A549 (cell line): ENCODE results near the gene DCN.
A peak's percentile ranks its signal among the peaks of the same experiment; 100 is the strongest.

ENCODE experiments used
- CBX8 ChIP-seq: fragments of 200-600 bp; sonication (generic); IDR thresholded peaks from 2 replicates; pipeline ENCODE4 v1.6.1; 2016
- CHD2 ChIP-seq: fragments of 150-350 bp; IDR thresholded peaks from 2 replicates; pipeline ENCODE4 v1.6.1; 2014; ENCODE audit warnings: low read length; ENCODE audit not compliant: partially characterized antibody
- GATA3 ChIP-seq: IDR thresholded peaks from 2 replicates; pipeline ENCODE4 v1.6.1; 2012; ENCODE audit warnings: borderline replicate concordance
- HDAC2 ChIP-seq: fragments of 200-600 bp; sonication (generic); IDR thresholded peaks from 2 replicates; pipeline ENCODE4 v1.6.1; 2016
- JUN ChIP-seq, 2 experiments: fragments of >200 bp; sonication (Bioruptor Twin); formaldehyde crosslinking; IDR thresholded peaks; 2 replicates in 1 of 2; 3 replicates in 1 of 2; pipeline ENCODE4 v1.6.1; 2016 to 2017
- NFE2L2 ChIP-seq: fragments of 150-350 bp; conservative IDR thresholded peaks from 2 replicates; pipeline ENCODE4 v1.6.1; 2014; ENCODE audit warnings: low read length
- POLR2A ChIP-seq: IDR thresholded peaks from 2 replicates; pipeline ENCODE4 v1.6.1; 2012; ENCODE audit warnings: mild to moderate bottlenecking, low read length
- RAD21 ChIP-seq, 2 experiments: fragments of >200 bp in 1 of 2; sonication (Bioruptor Twin) in 1 of 2; formaldehyde crosslinking in 1 of 2; IDR thresholded peaks in 1 of 2; conservative IDR thresholded peaks in 1 of 2; 2 replicates in 1 of 2; 3 replicates in 1 of 2; pipeline ENCODE4 v1.6.1; 2012 to 2018; ENCODE audit warnings: inconsistent platforms in 1 of 2
- TF ChIP-seq, protein P1 (sequence below): fragments of >200 bp; sonication (Bioruptor Twin); formaldehyde crosslinking; IDR thresholded peaks from 3 replicates; pipeline ENCODE4 v1.5.1; 2016
- TF ChIP-seq, protein P2 (sequence below): IDR thresholded peaks from 2 replicates; pipeline ENCODE4 v1.6.1; 2012; ENCODE audit warnings: low read depth, borderline replicate concordance
- TF ChIP-seq, protein P3 (sequence below): fragments of >200 bp; sonication (Bioruptor Twin); formaldehyde crosslinking; IDR thresholded peaks from 3 replicates; pipeline ENCODE4 v1.6.1; 2016
- TF ChIP-seq, protein P4 (sequence below): fragments of 250-450 bp; sonication (Bioruptor Pico); IDR thresholded peaks from 2 replicates; pipeline ENCODE4 v1.5.0; 2021; ENCODE audit warnings: mild to moderate bottlenecking, moderate library complexity, borderline replicate concordance
- TF ChIP-seq, protein P5 (sequence below): fragments of 200-600 bp; sonication (generic); IDR thresholded peaks from 2 replicates; pipeline ENCODE4 v1.6.1; 2016; ENCODE audit warnings: antibody characterized with exemption, mild to moderate bottlenecking, moderate library complexity
- TF ChIP-seq, protein P6 (sequence below): IDR thresholded peaks from 2 replicates; pipeline ENCODE4 v1.6.1; 2012

DNA sequence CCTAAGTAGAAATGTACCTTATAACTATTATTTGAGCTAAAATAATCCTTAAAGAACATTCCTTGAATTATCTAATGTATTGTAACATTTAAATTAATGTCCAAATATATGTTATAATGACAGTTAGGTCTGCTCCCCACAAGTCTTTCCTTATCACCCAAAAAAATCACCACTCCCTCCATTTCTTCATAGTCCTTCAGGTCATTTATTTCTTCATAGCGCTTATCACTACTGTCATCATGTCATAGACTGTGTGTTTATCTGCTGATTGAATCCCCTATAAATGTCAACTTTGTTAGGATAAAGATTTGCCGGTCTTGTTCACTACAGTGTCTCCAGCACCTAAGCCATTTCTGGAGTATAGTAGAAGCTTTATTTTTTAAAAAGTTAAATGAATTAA lies 83.3 kb downstream of the DCN start:
- TF ChIP-seq POLR2A: no peak
- no peak for TF ChIP-seq CBX8
- TF ChIP-seq, protein P1, sequence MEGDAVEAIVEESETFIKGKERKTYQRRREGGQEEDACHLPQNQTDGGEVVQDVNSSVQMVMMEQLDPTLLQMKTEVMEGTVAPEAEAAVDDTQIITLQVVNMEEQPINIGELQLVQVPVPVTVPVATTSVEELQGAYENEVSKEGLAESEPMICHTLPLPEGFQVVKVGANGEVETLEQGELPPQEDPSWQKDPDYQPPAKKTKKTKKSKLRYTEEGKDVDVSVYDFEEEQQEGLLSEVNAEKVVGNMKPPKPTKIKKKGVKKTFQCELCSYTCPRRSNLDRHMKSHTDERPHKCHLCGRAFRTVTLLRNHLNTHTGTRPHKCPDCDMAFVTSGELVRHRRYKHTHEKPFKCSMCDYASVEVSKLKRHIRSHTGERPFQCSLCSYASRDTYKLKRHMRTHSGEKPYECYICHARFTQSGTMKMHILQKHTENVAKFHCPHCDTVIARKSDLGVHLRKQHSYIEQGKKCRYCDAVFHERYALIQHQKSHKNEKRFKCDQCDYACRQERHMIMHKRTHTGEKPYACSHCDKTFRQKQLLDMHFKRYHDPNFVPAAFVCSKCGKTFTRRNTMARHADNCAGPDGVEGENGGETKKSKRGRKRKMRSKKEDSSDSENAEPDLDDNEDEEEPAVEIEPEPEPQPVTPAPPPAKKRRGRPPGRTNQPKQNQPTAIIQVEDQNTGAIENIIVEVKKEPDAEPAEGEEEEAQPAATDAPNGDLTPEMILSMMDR: no peak
- TF ChIP-seq GATA3: 0 out of 2 replicates have a peak, but pooled peaks have one; percentile 19
- TF ChIP-seq, protein P2, sequence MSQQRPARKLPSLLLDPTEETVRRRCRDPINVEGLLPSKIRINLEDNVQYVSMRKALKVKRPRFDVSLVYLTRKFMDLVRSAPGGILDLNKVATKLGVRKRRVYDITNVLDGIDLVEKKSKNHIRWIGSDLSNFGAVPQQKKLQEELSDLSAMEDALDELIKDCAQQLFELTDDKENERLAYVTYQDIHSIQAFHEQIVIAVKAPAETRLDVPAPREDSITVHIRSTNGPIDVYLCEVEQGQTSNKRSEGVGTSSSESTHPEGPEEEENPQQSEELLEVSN: no peak
- TF ChIP-seq, protein P3, sequence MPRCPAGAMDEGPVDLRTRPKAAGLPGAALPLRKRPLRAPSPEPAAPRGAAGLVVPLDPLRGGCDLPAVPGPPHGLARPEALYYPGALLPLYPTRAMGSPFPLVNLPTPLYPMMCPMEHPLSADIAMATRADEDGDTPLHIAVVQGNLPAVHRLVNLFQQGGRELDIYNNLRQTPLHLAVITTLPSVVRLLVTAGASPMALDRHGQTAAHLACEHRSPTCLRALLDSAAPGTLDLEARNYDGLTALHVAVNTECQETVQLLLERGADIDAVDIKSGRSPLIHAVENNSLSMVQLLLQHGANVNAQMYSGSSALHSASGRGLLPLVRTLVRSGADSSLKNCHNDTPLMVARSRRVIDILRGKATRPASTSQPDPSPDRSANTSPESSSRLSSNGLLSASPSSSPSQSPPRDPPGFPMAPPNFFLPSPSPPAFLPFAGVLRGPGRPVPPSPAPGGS: no peak
- TF ChIP-seq, protein P4, sequence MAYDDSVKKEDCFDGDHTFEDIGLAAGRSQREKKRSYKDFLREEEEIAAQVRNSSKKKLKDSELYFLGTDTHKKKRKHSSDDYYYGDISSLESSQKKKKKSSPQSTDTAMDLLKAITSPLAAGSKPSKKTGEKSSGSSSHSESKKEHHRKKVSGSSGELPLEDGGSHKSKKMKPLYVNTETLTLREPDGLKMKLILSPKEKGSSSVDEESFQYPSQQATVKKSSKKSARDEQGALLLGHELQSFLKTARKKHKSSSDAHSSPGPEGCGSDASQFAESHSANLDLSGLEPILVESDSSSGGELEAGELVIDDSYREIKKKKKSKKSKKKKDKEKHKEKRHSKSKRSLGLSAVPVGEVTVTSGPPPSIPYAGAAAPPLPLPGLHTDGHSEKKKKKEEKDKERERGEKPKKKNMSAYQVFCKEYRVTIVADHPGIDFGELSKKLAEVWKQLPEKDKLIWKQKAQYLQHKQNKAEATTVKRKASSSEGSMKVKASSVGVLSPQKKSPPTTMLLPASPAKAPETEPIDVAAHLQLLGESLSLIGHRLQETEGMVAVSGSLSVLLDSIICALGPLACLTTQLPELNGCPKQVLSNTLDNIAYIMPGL (CRISPR knock-in tag): no peak
- TF ChIP-seq RAD21 (conservative IDR thresholded peaks at IDR 0.05 in 1 of 2, IDR thresholded peaks at IDR 0.05 in 1 of 2): no peak
- TF ChIP-seq HDAC2: no peak
- TF ChIP-seq JUN (IDR thresholded peaks at IDR 0.05): no peak
- TF ChIP-seq, protein P5, sequence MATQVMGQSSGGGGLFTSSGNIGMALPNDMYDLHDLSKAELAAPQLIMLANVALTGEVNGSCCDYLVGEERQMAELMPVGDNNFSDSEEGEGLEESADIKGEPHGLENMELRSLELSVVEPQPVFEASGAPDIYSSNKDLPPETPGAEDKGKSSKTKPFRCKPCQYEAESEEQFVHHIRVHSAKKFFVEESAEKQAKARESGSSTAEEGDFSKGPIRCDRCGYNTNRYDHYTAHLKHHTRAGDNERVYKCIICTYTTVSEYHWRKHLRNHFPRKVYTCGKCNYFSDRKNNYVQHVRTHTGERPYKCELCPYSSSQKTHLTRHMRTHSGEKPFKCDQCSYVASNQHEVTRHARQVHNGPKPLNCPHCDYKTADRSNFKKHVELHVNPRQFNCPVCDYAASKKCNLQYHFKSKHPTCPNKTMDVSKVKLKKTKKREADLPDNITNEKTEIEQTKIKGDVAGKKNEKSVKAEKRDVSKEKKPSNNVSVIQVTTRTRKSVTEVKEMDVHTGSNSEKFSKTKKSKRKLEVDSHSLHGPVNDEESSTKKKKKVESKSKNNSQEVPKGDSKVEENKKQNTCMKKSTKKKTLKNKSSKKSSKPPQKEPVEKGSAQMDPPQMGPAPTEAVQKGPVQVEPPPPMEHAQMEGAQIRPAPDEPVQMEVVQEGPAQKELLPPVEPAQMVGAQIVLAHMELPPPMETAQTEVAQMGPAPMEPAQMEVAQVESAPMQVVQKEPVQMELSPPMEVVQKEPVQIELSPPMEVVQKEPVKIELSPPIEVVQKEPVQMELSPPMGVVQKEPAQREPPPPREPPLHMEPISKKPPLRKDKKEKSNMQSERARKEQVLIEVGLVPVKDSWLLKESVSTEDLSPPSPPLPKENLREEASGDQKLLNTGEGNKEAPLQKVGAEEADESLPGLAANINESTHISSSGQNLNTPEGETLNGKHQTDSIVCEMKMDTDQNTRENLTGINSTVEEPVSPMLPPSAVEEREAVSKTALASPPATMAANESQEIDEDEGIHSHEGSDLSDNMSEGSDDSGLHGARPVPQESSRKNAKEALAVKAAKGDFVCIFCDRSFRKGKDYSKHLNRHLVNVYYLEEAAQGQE: no peak
- no peak for TF ChIP-seq NFE2L2
- TF ChIP-seq, protein P6, sequence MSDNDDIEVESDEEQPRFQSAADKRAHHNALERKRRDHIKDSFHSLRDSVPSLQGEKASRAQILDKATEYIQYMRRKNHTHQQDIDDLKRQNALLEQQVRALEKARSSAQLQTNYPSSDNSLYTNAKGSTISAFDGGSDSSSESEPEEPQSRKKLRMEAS: no peak
- no peak for TF ChIP-seq CHD2
